ENCODE measurements around the gene HIGD1C. TPM values are rescaled to one million over a fixed set of nuclear protein-coding genes. Genes with fewer than 3 reads are reported as not detected.

HIGD1C gene
- total and polyA plus RNA-seq, 2 of the 8 experiments (the other 6 are each of a cell fraction or from before 2014, with no cell fraction given) = not detected

DNA sequence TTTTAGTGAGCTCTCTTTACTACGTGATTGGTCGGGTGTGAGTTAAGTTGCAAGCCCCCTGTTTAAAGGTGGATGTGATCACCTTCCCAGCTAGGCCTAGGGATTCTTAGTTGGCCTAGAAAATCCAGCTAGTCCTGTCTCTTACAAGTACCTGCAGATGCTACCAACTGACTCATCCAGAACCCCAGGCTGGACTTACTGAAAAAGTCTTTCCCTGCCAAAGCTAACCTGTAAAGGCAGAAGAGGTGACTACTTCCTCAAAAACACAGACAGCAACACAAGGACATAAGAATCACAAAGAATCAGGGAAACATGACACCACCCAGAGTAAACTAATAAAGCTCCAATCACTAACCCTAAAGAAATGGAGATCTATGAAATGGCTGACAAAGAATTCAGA, 39.1 kb upstream of the HIGD1C start:
- POLR2A ChIA-PET (ENCODE audit: partially characterized antibody) = interaction anchor here (1.4 kb wide), 1 partner anchor 9 kb away, joined by 3 read pairs; no protein-coding TSS in a partner anchor
- Histone ChIP-seq H3K23ac (ENCODE audit: insufficient read length) (no peak overlapping the region), H3K27me3 (replicated peaks in 1 of 4; ENCODE audit: control insufficient read depth in 3 of 4, extremely low read depth in 1 of 4, insufficient read depth in 3 of 4, low read length in 3 of 4) (no peaks in the 10 kb centered on the region), H3K4ac (replicated peaks; ENCODE audit: insufficient read length, low read depth, low read length) (no peak overlapping the region), H2AK5ac (ENCODE audit: low read depth, low read length) (no peak overlapping the region), H2BK5ac (ENCODE audit: low read depth, low read length) (no peak overlapping the region), H3K27ac (ENCODE audit: low read depth, low read length) (no peak overlapping the region), H3K4me2 (ENCODE audit: insufficient read depth in 1 of 2, low read depth in 2 of 2, low read length in 2 of 2) (no peak overlapping the region), H3K9me3 (ENCODE audit: insufficient read depth in 2 of 2, low read depth in 1 of 2, low read length in 1 of 2) (peaks cover 37 to 42% of the 10 kb centered on the region in 2 experiments), H2BK12ac (ENCODE audit: low read depth, low read length) (no peak overlapping the region), H4K91ac (replicated peaks; ENCODE audit: insufficient read length, low read length) (no peak overlapping the region), H3K56ac (replicated peaks; ENCODE audit: insufficient read length, low read depth, low read length) (no peak overlapping the region), H3K9ac (replicated peaks in 1 of 4; ENCODE audit: extremely low read depth in 1 of 4, low read depth in 3 of 4, low read length in 3 of 4) (no peak overlapping the region), H3K4me3 (ENCODE audit: extremely low read depth in 1 of 4, insufficient read depth in 2 of 4, low read depth in 3 of 4, low read length in 4 of 4) (no peak overlapping the region), H3K14ac (ENCODE audit: insufficient read length) (no peak overlapping the region), H3K18ac (ENCODE audit: extremely low read depth, low read length) (no peak overlapping the region), H2BK15ac (ENCODE audit: low read length) (no peak overlapping the region), H3K23me2 (ENCODE audit: low read depth, low read length) (no peaks in the 10 kb centered on the region), H2BK120ac (replicated peaks; ENCODE audit: low read depth, low read length) (no peak overlapping the region), H3K36me3 (ENCODE audit: control insufficient read depth in 2 of 4, insufficient read depth in 4 of 4, low read length in 3 of 4) (peaks cover 0 to 2% (median 0%) of the 10 kb centered on the region in 4 experiments; a peak in 2 of 8 replicates), H3K4me1 (replicated peaks in 1 of 4; ENCODE audit: control insufficient read depth in 3 of 4, insufficient read depth in 4 of 4, low read length in 3 of 4) (no peaks in the 10 kb centered on the region), H2AFZ (ENCODE audit: low read length) (no peak overlapping the region), H3K79me2 (ENCODE audit: control insufficient read depth in 1 of 2, insufficient read depth in 2 of 2, low read length in 2 of 2) (no peaks in the 10 kb centered on the region), H2BK20ac (ENCODE audit: low read length) (no peak overlapping the region), H4K5ac (ENCODE audit: insufficient read length, low read depth, low read length) (no peak overlapping the region), H3K79me1 (ENCODE audit: low read depth, low read length) (no peaks in the 10 kb centered on the region), H4K20me1 (replicated peaks in 1 of 2; ENCODE audit: control insufficient read depth in 1 of 2, insufficient read depth in 2 of 2, low read length in 2 of 2) (no peaks in the 10 kb centered on the region), H4K8ac (ENCODE audit: extremely low read depth, insufficient read depth, low read length) (no peak overlapping the region)
- WGBS, 2 experiments (ENCODE audit: extremely low coverage in 1 of 2, insufficient coverage in 1 of 2, insufficient read length in 1 of 2, insufficient replicate concordance in 2 of 2, low coverage in 1 of 2, low lambda C conversion rate in 2 of 2, missing lambda C conversion rate in 1 of 2) = 98% methylated on average over 2 of the region's 2 CpGs; no CpG with 5 or more reads in 1 of the 2 experiments
- CTCF ChIA-PET (ENCODE audit: partially characterized antibody) = no interaction called here
- no peak for DNase-seq (ENCODE audit: low read depth in 1 of 2, low spot score in 2 of 2)
- no peak for FAIRE-seq
- TF ChIP-seq ZNF274 (IDR thresholded peaks at IDR 0.05; ENCODE audit: borderline replicate concordance, extremely low read depth, low read length) = no peak
- TF ChIP-seq EGR1 (IDR thresholded peaks at IDR 0.05; ENCODE audit: borderline replicate concordance, low read depth, low read length) = no peak
- TF ChIP-seq SIRT6 (IDR thresholded peaks at IDR 0.05; ENCODE audit: low read length) = no peak
- TF ChIP-seq BCL11A (IDR thresholded peaks at IDR 0.05; ENCODE audit: low read depth in 2 of 2, low read length in 2 of 2) = no peak
- no peak for TF ChIP-seq KDM5A (IDR thresholded peaks at IDR 0.05; ENCODE audit: low read length)
- no peak for TF ChIP-seq POLR2A (IDR thresholded peaks at IDR 0.05; ENCODE audit: control extremely low read depth in 1 of 2, low read depth in 2 of 2, low read length in 2 of 2)
- no peak for TF ChIP-seq RNF2 (IDR thresholded peaks at IDR 0.05; ENCODE audit: borderline replicate concordance, low read depth, low read length, missing control alignments, poor library complexity, severe bottlenecking)
- TF ChIP-seq, protein P1, sequence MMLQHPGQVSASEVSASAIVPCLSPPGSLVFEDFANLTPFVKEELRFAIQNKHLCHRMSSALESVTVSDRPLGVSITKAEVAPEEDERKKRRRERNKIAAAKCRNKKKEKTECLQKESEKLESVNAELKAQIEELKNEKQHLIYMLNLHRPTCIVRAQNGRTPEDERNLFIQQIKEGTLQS (IDR thresholded peaks at IDR 0.05; ENCODE audit: insufficient read depth, low read depth, low read length) = no peak
- TF ChIP-seq SP4 (IDR thresholded peaks at IDR 0.05; ENCODE audit: low read length) = no peak
- no peak for TF ChIP-seq FOSL1 (IDR thresholded peaks at IDR 0.05; ENCODE audit: insufficient read depth, low read depth, low read length)
- no peak for TF ChIP-seq TCF12 (IDR thresholded peaks at IDR 0.05; ENCODE audit: low read depth, low read length)
- no peak for TF ChIP-seq KDM1A (IDR thresholded peaks at IDR 0.05; ENCODE audit: borderline replicate concordance, low read length)
- TF ChIP-seq NRF1 (IDR thresholded peaks at IDR 0.05; ENCODE audit: low read depth, low read length) = no peak
- no peak for TF ChIP-seq TEAD4 (IDR thresholded peaks at IDR 0.05; ENCODE audit: low read depth, low read length)
- no peak for TF ChIP-seq RFX5 (IDR thresholded peaks at IDR 0.05; ENCODE audit: borderline replicate concordance, low read depth, low read length)

All from H1 (cell line).